HPDE6-E6E7 (cell line): ENCODE measurements around the gene NUTF2.

Experiments used
- DNase-seq: peaks from one replicate; pipeline ENCODE4 v3.0.0; 2011; ENCODE audit warnings: missing footprints; ENCODE audit errors: extremely low spot score

NUTF2 gene

DNA sequence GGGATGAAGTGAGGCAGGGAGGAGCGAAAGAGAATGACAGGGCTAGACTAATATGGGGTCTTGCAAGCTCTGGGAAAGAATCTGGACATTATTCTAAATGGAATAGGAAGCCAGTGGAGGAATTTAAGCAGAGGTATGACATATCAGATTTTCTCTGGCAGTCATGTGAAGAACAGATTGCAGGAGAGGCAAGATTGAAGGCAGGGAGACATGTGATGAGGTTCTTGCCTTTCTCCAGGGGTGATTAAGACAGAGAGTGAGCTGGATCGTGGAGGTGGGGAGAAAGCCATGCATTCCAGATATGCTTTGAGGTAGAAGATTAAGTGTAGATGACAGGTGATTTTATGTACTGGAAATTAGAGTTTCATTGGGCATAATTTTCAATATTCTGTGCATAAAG, 8.9 kb upstream of the NUTF2 start:
- no peak for DNase-seq

DNA sequence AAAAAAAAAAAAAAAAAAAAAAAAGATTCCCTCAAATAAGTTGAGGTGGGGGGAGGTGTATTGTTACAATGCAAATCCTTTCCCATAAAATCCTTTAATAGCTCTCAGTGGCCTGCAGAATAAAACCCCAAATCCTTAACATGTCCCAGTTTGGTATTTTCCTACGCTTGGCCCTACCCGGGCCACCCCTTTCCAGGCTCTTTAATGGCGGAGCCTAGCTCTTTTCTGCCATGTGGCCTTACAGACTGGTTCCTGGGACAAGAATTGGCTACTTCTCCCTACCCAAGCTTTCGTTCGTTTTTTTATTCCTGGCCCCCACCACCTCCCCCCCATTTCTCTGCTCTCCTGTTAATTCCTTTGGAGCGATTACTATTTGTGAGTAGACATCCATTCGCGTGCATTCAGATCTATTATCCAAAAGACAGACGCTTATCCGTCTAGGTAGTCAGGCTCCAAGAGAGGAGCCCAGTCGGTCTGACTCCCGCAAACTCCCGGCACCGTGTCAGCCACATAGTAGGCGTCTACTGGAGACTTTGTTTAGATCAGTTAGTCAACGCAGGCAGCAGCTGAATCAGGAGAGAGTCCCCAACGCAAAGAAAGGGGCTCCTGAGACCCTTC, 5.4 kb upstream of the NUTF2 start:
- no peak for DNase-seq

DNA sequence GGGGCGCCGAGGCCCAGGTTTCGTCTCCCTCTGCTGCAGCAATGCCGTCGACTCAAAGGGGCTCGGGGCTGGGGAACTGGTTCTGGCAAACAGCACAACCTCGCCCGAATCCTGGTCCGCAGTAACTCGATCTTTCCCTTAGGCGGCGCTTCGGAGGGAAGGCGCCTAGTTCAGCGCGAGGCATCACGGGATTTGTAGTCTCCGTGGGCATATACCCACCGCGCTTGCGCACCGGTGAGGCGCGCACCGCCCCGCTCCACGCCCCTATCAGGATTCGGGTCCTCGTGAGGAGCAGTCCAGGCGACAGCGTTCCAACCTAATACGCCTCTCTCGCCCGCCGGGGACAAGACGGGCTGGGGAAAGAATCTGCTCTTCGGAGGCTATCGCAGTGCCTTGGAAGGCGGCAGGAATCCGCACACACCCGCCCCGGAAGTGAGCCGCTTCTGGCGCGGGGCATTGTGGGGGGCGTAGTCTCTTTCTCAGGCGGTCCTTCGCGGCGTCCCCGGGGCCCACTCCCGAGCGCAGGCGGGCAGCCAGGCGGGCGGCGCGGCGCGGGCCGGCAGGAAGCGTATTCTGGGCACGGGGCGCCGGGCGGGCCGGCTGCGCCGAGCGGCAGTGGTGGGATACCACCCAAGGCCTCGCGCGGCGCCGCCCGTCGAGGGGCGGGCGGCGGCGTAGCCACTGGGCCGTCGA, 4.8 kb upstream of the NUTF2 start, which contains the start of gene THAP11:
THAP11 (plus strand) TSS at position 505 of the 693 bp plus-strand sequence. CDS start 235 bp downstream, outside the sequence.
- DNase-seq = peak; percentile 95

DNA sequence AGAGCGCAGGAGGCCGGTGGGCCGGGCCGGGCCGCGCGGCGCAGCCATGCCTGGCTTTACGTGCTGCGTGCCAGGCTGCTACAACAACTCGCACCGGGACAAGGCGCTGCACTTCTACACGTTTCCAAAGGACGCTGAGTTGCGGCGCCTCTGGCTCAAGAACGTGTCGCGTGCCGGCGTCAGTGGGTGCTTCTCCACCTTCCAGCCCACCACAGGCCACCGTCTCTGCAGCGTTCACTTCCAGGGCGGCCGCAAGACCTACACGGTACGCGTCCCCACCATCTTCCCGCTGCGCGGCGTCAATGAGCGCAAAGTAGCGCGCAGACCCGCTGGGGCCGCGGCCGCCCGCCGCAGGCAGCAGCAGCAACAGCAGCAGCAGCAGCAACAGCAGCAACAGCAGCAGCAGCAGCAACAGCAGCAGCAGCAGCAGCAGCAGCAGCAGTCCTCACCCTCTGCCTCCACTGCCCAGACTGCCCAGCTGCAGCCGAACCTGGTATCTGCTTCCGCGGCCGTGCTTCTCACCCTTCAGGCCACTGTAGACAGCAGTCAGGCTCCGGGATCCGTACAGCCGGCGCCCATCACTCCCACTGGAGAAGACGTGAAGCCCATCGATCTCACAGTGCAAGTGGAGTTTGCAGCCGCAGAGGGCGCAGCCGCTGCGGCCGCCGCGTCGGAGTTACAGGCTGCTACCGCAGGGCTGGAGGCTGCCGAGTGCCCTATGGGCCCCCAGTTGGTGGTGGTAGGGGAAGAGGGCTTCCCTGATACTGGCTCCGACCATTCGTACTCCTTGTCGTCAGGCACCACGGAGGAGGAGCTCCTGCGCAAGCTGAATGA, 4.0 kb upstream of the NUTF2 start:
- no peak for DNase-seq

DNA sequence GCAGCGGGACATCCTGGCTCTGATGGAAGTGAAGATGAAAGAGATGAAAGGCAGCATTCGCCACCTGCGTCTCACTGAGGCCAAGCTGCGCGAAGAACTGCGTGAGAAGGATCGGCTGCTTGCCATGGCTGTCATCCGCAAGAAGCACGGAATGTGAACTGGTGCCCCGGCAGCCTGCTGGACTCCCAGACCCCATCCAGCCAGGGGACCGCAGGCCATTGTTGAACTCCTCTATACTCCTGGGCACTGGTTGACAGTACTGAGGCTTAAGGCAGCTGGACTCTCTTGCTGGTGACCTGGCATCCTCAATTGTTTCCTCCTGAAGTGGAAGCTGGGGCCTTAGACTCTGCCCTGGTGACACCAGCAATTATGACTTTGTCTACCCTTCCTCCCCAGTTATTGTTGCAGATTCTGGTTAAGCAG, 3.4 kb upstream of the NUTF2 start:
- no peak for DNase-seq

DNA sequence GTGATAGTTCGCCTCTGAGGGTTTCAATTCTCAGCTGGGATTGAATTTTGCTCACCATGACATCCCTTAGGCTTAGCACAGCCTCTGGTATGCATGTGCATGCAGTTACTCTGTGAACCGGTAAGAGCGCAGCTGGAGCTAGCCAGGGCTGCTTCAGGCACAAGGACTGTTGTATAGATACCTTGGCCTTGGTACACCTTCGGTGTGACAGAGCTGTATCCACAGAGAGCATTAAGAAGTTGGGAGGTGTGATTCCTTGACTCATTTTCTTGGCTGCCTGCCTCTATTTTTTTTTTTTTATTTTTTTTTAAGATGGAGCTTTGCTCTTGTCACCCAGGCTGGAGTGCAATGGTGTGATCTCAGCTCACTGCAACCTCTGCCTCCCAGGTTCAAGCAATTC, 2.2 kb upstream of the NUTF2 start:
- DNase-seq = peak; percentile 66

DNA sequence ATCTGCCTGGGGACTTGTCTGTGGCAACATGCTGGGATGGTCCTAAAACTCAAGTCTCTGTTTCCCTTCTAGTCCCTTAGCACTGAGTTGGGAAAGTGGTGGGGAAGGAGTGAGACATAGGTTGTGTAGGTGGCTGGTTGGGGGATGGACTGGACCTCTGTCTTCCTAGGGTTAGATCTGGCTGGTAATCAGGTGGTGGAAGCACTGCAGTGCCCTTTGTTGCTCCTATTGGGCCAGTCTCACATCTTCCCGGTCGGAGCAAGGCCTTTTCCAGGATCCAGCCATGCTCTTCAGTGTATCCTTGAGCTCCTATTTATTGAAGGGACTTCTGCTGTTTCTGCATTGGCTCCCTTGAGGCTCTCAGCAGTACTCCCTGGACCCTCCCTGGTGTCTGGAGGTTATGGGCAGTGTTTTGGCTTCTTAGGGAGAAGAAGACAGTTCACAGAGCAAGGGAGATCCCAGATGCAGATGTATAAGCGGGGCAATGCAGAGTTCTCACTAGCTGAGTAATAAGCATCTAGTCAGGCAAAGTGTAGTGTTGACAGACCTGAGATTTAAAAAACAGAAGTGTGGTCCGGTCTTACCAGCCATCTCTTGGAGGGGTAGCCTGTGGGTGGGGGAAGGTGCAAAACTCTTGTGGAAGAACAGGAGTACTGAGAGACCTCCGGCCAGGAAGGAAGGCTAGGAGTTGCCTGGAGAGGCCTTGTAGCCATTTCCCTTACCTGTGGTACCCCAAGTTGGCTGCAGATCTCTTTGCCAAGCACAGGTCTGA, 1.3 kb upstream of the NUTF2 start:
- DNase-seq = no peak

DNA sequence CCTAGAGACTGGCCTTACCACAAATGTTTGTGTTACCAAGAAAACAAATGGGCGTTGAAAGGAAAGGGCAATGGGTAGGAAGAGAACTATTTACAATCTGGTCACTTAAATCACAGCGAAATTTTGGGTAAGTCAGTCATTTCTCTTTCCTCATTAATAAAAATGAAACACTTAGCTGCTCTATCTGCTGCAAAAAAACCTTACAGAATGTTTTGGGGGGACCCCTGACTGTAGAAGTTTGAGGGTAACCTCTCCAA, 742 bp upstream of the NUTF2 start:
- DNase-seq = no peak

DNA sequence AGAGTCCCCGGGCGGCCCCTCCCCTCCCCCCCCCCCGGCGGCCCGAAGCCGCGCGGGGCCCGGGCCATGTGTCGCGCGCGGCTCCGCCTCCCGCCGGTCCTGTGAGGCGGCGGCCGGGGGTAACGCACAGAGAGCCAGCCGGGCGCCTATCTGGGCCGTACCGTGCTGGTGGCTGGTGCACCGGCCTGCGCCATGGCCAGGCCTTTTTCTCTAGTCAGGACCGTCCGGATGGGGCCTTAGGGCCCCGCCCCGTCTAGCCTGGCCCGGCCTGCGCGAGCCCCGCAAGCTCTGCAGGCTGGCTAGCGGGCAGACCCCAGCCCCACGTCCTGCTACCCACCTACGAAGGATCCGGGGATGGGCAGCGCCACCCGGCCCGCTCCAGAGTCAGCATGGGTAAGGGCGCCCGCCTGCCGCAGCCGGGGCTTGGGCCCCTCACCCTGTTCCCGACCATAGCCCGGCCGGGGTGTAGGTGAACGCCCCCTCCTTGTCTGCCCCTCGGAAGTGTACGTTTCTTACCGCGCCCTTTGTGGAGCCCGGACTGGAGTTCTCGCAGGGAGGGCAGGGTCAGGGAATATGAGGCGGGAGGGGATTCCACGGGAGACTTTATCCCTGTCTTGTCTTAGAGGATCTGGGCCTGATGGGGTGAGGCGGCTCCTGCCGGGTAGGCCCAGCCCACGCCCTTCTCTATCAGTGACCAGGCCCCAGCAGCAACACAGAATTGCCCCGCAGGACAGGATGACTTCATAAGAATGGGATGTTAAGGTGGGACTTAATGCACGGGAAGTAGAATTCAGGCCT, 530 bp downstream of the NUTF2 start, which contains the start of gene CENPT:
CENPT (minus strand) TSS at position 630 of the 798 bp plus-strand sequence. CDS start 13,834 bp downstream, outside the sequence.
- peak; percentile 83 for DNase-seq

DNA sequence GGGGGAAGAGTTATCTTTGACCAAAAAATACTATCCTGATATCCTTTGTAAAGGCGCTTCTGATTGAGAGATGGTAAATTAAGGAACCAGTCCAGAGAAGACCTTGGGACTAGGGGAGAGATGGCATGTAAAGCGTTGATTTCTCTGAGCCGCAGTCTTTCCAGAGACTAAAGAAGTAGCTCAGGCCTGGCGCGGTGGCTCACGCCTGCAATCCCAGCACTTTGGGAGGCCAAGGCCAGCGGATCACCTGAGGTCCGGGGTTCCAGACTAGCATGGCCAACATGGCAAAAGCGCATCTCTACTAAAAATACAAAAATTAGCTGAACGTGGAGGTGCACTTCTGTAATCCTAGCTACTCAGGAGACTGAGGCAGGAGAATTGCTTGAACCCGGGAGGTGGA, 1.4 kb downstream of the NUTF2 start:
- no peak for DNase-seq

DNA sequence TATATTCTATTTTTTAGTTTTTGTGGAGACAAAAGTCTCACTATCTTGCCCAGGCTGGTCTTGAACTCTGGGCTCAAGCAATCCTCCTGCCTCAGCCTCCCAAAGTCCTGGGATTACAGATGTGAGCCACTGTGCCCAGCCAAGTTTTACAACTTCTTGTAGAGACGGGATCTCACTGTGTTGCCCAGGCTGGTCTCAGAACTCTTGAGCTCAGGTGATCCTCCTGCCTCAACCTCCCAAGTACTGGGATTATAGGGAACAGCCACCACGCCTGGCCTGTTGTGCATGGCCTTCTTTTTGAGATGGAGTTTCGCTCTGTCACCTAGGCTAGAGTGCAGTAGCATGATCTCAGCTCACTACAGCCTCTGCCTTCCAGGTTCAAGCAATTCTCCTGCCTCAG, 6.9 kb downstream of the NUTF2 start:
- no peak for DNase-seq

DNA sequence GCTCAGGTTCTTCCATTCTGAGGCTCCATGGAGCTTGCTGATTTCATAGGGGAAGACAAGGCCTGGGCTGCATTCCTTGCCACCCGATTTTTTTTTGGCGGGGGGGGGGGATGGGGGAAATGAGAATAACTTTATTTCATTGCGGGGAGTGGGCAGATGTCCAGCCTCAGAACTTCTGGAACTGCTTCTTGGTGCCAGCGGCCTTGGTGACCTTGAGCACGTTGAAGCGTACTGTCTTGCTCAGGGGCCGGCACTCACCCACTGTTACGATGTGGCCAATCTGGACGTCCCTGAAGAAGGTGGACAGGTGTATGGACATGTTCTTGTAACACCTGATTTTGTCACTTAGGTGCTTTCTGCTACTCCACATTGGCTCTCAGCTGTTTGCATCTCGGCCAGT, 9.1 kb downstream of the NUTF2 start:
- no peak for DNase-seq

DNA sequence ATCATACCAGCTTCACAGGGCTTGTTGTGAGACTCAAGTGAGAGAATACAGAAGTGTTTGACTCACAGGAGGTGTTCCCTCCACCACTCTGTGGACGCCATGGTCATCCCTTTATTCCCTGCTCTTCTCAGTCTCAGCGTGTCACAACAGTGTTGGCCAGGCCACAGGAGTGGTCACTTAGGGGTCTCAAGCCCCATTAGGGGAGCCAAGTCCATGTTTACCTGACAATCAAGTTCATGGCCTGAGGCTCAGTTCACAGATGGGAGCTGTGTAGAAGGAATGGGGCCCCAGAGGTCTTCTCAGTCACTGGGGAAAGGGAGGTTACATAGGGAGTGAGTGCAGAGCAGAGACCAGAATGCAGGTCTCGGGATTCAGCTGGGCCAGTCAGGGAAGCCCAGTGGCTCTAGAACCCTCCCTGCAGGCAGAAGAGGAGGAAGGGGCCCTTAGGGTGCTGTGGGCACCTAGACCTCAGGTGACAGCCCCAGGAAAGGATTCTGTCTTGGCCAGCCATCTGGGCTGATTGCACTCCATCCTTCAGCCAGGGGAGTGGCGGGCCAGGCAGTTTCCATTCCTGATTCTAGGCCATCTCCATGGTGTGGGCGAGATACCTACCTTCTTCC, 10.3 kb downstream of the NUTF2 start:
- no peak for DNase-seq

DNA sequence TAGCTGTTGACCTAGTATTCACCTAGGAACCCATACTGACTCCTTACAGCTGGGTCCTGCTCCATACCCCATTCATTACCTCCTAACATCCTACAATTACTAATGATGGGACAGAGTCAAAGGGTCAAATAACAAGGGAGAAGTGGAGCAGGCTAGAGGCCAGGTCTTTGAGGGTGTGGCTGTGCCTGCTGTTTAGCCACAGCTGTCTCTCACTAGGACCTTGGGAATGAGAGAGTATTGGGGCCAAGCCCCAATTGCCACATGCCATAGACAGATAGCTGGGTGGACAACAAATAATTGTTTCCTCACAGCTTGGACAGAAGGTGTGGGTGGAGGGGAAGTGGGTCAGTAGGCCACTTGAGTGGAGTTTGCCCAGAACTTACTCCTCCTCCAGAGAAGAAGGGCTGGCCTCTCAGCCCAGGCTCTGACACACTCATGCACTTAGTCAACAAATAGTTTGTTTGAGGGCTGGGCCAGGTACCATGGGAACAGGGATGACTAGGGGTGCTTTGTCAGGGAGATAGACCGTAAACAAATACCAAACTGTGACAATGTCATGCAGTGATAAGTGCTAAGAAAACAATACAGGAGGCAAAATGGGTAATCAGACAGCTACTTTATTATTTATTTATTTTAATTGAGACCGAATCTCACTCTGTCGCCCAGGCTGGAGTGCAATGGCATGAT, 11.0 kb downstream of the NUTF2 start:
- peak; percentile 99 for DNase-seq

DNA sequence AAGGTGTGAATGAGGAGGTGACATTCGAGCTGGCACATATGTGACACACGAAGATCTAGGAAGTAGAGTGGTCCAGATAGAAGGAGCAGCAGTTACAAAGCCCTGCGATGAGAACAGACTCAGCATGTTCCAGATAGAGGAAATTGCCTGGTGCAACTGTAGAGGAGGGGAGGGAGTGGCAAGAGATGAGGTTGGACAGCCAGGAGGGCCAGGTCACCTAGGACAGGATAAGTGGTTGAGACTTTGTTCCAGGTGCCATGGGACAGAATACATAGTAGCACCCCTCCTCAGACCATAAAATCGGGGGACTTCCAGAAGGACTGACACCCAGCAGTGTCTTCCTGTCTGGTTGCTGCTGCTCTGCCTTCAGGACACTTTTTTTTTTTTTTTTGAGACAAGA, 11.8 kb downstream of the NUTF2 start:
- DNase-seq = no peak

DNA sequence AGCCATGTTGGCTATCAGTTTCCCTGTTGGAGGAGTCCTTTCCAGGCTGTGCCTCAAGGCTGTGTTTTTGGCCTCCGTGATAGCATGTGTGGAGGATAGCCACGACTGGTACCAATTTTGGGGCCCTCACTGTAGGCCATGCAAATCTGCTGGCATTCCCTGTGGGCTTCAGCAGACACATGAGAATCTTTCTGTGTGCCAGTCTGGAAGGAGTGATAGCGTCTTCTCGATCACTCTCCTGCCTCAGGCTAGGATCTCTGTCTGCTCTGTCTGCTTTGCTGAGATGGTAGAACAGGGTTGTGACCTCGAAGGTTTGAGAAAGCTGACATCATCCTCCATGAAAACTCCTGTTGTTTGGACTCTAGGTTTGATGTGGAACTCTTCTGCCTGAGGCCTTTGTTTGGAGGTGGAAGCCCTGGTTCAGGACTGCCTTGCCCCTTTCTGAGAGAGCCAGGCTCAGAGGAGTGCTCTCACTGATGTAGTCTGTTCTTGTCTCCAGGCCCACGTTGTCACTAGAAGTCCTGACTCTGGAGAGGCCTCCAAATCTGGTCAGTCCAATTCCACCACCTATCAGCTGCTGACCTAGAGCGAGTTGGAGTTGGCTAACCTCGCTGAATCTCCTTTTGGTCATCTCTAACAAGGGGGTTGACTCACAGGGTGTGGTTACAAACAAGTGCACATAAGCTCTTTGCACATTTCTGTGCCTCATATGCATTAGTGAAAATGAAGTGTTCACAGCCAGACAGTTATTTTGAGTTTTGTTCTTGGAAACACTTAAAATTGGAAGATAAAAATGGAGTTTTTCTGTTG, 14.1 kb downstream of the NUTF2 start:
- no peak for DNase-seq

DNA sequence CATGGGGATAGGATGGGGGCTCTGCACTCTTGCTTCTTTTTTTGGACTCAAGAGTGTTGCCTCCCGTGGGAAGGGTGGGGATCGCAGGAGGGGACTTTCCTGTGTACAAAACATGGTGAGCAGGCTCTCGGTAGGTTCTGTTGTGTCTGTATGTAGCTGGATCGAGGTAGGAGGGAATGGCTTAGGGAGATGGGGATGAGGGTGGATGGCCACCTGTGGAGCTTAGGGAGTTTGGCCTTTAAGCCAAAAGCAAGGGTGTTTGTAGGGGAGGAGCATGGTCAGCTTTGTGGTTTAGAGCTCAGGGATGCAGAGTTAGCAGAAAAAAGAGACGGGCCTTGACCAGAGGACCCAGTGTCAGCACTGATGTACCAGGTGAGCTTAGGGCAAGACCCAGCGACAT, 15.1 kb downstream of the NUTF2 start:
- DNase-seq = no peak

DNA sequence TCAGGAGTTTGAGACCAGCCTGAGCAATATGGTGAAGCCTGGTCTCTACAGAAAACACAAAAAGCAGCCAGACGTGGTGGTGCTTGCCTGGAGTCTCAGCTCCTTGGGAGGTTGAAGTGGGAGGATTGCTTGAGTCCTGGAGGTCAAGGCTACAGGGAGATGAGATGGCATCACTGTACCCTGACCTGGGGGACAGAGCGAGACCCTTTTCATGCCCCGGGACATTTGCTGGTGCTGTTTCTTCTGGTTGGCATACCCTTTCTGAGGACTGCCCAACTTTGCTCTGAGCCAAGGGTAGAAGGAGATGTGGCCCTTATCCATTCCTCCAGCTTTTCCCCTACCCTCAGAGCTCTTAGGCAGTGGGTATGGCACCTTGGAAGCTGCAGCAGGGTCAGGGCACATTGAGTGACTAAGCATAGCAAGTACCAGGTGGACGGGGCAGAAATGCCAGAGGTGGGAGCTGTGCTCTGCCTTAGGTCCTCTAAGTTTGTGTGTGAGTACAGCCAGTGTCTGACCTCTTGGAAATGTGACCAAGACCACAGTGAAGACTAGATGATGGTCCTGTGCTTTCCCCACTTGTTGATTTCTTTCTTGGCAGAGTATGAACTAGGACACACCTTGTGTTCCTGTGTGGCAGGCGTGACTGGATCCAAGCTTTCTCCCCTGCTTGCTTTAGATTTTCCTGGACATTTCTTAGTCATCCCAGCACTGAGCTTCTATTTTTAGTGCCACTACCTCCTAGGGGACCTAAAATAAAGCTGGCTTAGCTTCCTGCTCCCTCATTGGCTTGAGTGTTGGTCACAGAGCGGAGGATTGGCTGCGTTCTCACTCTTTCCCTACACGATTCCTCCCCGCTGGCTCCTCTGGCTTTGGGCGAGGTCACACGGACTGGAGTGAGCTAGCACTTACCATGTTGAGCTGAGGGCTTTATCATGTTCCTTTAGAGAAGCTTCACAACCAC, 16.2 kb downstream of the NUTF2 start:
- DNase-seq = no peak
